H1 (cell line): ENCODE data around the gene CCDC200. TPM values are rescaled to one million over a fixed set of nuclear protein-coding genes. Genes with fewer than 3 reads are reported as not detected.

Experiments
- CBX8 ChIP-seq: fragments of 300-800, 300-1000 bp; sonication (generic); IDR thresholded peaks from 2 replicates; pipeline ENCODE4 v1.7.1; 2016; ENCODE audit warnings: low read depth, low read length, borderline replicate concordance
- CHD7 ChIP-seq: fragments of 300-600 bp; sonication (generic); IDR thresholded peaks from 2 replicates; pipeline ENCODE4 v1.7.1; 2012; ENCODE audit warnings: low read length, moderate library complexity, mild to moderate bottlenecking, inconsistent platforms; ENCODE audit not compliant: insufficient replicate concordance
- EZH2 ChIP-seq: fragments of 200-600 bp; sonication (generic); IDR thresholded peaks from 2 replicates; pipeline ENCODE4 v1.7.1; 2012; ENCODE audit warnings: low read depth, mild to moderate bottlenecking, moderate library complexity, low read length, inconsistent platforms; ENCODE audit not compliant: severe bottlenecking
- KDM1A ChIP-seq: fragments of 200-600, 300-600 bp; sonication (generic); IDR thresholded peaks from 2 replicates; pipeline ENCODE4 v1.7.1; 2016; ENCODE audit warnings: mild to moderate bottlenecking, low read length, borderline replicate concordance
- MAX ChIP-seq: IDR thresholded peaks from 2 replicates; pipeline ENCODE4 v1.6.1; 2012; ENCODE audit warnings: inconsistent platforms
- NRF1 ChIP-seq: IDR thresholded peaks from 2 replicates; pipeline ENCODE4 v1.6.1; 2011; ENCODE audit warnings: mild to moderate bottlenecking, low read depth, low read length, improper control_type of control experiment
- POLR2AphosphoS5 ChIP-seq: IDR thresholded peaks from 2 replicates; pipeline ENCODE4 v1.6.1; 2011; ENCODE audit warnings: low read depth, low read length
- RBBP5 ChIP-seq: IDR thresholded peaks from 2 replicates; pipeline ENCODE4 v1.7.1; 2012; ENCODE audit warnings: low read depth, mild to moderate bottlenecking, inconsistent platforms, low read length, moderate library complexity, borderline replicate concordance
- SP1 ChIP-seq: IDR thresholded peaks from 2 replicates; pipeline ENCODE4 v1.6.1; 2011; ENCODE audit warnings: low read depth, low read length
- SP2 ChIP-seq: IDR thresholded peaks from 2 replicates; pipeline ENCODE4 v1.6.1; 2012; ENCODE audit warnings: mild to moderate bottlenecking, low read length, inconsistent platforms
- YY1 ChIP-seq: IDR thresholded peaks from 2 replicates; pipeline ENCODE4 v1.6.1; 2011; ENCODE audit warnings: low read depth, mild to moderate bottlenecking, low read length
- polyA plus RNA-seq, 7 experiments: library from polyadenylated mRNA; depleted of rRNA in 3 of 7; stranded (reverse) in 5 of 7; unstranded in 2 of 7; fragments of >200 nt in 5 of 7; fragments of 200-250 nt in 2 of 7; gene quantifications; 1 replicate in 5 of 7; 2 replicates in 1 of 7; 4 replicates in 1 of 7; pipeline versions ENCODE4 v1.2.1 to v1.2.3, GENCODE V29; 2011 to 2013; ENCODE audit warnings: missing spikeins in 2 of 7, mixed read lengths in 2 of 7
- total RNA-seq: library from RNA; stranded (reverse); fragmentation: NEBNext Ultra II Directional; extraction: Animal tissue kit (Norgen Biotek cat#: 25700); gene quantifications from 2 replicates; pipeline ENCODE4 v1.2.1, GENCODE V29; 2021
- TF ChIP-seq, protein P1 (sequence below): IDR thresholded peaks from 2 replicates; pipeline ENCODE4 v1.6.1; 2012; ENCODE audit warnings: inconsistent platforms

CCDC200 gene
- total and polyA plus RNA-seq, 2 of the 8 experiments (the other 6 are each of a cell fraction or from before 2014, with no cell fraction given), result 0.11 TPM; not detected in 1

DNA sequence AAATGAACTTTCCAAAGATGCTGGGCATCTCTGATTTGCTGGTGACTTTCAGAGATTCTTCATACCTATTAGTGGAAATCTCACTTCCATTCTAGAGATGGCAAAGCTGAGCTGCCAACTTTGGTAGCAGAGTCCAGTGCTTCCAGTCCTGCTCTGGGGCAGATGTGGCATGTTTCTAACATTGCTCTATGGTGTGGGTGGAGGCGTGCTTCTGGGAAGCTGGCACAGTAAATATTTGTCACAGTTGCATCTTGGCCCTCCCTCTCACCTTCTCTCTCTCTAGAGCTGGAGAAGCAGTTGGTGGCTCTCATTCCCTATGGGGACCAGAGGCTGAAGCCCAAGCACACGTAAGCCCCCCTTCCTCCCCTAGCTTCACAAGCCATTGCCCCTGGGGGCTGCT lies 14.9 kb downstream of the CCDC200 start (continued):
- no peak for TF ChIP-seq CHD7
- no peak for TF ChIP-seq EZH2
- TF ChIP-seq MAX, result no peak
- no peak for TF ChIP-seq CBX8
- TF ChIP-seq POLR2AphosphoS5, result no peak
- TF ChIP-seq SP2, result no peak
- TF ChIP-seq RBBP5, result no peak
- TF ChIP-seq SP1, result no peak
- no peak for TF ChIP-seq NRF1
- TF ChIP-seq KDM1A, result no peak
- TF ChIP-seq YY1, result no peak
- TF ChIP-seq, protein P1, sequence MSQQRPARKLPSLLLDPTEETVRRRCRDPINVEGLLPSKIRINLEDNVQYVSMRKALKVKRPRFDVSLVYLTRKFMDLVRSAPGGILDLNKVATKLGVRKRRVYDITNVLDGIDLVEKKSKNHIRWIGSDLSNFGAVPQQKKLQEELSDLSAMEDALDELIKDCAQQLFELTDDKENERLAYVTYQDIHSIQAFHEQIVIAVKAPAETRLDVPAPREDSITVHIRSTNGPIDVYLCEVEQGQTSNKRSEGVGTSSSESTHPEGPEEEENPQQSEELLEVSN, result no peak
